GM18951 (cell line): Measurements from ENCODE around the gene ALMS1.
A peak's percentile ranks its signal among the peaks of the same experiment; 100 is the strongest.
"Not testable (repeated sequence)": the region's sequence is repeated elsewhere in the genome, so short reads cannot be mapped to it uniquely, and the experiment has no call there.

Experiments used
- POLR2A ChIP-seq: IDR thresholded peaks from 4 replicates; pipeline ENCODE4 v1.6.1; 2011; ENCODE audit warnings: mild to moderate bottlenecking; ENCODE audit not compliant: insufficient read length, insufficient read depth; ENCODE audit errors: extremely low read depth
- in situ Hi-C: fragments of 300-500 bp; cut with MboI; formaldehyde crosslinking; loops from one replicate; pipeline ENCODE4 v1.12.0; 2022; ENCODE audit warnings: low sequenced_read_pairs, mixed read lengths, inconsistent platforms; ENCODE audit not compliant: unreplicated experiment

Gene ALMS1, protein sequence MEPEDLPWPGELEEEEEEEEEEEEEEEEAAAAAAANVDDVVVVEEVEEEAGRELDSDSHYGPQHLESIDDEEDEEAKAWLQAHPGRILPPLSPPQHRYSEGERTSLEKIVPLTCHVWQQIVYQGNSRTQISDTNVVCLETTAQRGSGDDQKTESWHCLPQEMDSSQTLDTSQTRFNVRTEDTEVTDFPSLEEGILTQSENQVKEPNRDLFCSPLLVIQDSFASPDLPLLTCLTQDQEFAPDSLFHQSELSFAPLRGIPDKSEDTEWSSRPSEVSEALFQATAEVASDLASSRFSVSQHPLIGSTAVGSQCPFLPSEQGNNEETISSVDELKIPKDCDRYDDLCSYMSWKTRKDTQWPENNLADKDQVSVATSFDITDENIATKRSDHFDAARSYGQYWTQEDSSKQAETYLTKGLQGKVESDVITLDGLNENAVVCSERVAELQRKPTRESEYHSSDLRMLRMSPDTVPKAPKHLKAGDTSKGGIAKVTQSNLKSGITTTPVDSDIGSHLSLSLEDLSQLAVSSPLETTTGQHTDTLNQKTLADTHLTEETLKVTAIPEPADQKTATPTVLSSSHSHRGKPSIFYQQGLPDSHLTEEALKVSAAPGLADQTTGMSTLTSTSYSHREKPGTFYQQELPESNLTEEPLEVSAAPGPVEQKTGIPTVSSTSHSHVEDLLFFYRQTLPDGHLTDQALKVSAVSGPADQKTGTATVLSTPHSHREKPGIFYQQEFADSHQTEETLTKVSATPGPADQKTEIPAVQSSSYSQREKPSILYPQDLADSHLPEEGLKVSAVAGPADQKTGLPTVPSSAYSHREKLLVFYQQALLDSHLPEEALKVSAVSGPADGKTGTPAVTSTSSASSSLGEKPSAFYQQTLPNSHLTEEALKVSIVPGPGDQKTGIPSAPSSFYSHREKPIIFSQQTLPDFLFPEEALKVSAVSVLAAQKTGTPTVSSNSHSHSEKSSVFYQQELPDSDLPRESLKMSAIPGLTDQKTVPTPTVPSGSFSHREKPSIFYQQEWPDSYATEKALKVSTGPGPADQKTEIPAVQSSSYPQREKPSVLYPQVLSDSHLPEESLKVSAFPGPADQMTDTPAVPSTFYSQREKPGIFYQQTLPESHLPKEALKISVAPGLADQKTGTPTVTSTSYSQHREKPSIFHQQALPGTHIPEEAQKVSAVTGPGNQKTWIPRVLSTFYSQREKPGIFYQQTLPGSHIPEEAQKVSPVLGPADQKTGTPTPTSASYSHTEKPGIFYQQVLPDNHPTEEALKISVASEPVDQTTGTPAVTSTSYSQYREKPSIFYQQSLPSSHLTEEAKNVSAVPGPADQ (N-terminal part only)

GRCh38 chr2:73385504-73386341 lies at the start of gene ALMS1:
ALMS1 (plus strand) TSS chr2:73385836; CDS start chr2:73385869, 33 bp downstream.
- in situ Hi-C loops, result no loop called here
- peak; percentile 76 for TF ChIP-seq POLR2A

DNA sequence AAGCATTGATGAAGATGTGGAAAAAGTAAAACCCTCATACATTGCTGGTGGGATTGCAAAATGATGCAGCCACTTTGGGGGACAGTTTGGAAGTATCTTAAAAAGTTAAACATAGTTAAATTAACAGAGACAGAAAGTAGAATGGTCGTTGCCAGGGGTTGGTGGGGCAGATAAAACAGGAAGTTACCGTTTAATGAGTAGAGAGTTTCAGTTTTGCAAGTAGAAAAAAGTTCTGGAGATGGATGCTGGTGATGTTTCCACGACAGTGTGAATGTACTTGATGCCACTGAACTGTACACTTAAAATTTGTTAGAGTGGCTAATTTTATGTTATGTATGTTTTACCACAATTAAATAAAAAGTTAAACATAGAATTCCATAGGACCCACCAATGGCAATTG lies 47.8 kb upstream of the ALMS1 start:
- no peak for TF ChIP-seq POLR2A
- in situ Hi-C loops, result no loop called here

DNA sequence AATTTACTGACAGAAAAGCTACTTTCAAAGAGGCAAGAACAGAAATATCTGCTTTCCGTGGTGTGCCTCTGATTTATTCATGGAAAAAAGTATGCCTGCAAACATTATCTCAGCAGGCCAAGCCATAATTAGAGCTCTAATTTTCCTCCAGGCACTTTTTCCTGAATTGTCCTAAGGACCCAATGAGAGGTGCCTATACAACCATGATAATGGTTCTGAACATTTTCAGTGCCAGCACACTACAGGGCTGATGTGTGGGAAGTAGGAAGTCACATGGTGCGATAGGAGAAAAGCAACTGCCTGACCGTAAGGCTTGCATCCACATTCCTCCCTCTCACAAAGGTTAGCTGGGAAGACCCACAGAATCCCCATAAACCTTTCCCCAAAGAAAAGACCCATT lies 46.4 kb upstream of the ALMS1 start:
- in situ Hi-C loops, result no loop called here

DNA sequence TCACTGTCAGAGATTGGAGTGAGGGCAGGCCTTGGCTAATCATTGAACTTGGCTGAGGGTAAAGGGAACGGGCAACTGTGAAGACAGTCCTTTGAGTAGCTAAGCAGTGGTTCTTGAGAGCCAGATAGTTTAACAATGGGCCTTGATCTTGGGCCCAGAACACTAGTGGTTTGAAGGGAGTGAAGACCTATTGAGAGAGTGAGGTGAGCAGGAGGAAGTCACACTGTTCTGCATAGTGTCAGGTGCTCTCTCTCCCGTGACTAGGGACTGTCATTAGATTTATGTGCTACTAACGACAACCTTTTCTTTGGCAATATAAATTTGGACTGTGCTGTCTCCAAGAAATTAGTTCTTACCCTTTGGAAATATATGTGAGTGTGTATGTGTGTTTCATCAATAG lies 44.6 kb upstream of the ALMS1 start:
- in situ Hi-C loops, result no loop called here

More for the DNA sequence above, 46.4 kb upstream of the ALMS1 start:
- no peak for TF ChIP-seq POLR2A

GRCh38 chr2:73343992-73344391 lies 41.6 kb upstream of the ALMS1 start:
- no peak for TF ChIP-seq POLR2A
- in situ Hi-C loops, result no loop called here

More for the DNA sequence above, 44.6 kb upstream of the ALMS1 start:
- no peak for TF ChIP-seq POLR2A

DNA sequence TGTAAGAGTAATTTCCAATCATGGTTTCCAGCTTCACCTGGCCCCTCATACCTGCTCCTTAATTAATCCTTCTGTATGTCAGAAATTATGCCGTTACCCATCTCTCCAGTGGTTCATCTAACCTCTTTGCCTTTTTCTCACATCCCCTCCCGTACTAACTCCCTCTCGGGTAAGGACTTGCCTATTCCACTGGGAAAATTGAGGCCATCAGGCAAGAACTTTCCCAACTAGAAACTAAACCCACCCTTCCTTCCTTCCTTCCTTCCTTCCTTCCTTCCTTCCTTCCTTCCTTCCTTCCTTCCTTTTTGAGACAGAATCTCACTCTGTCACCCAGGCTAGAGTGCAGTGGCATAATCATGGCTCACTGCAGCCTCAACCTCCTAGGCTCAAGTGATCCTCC lies 40.9 kb upstream of the ALMS1 start:
- in situ Hi-C loops, result not testable (repeated sequence)

DNA sequence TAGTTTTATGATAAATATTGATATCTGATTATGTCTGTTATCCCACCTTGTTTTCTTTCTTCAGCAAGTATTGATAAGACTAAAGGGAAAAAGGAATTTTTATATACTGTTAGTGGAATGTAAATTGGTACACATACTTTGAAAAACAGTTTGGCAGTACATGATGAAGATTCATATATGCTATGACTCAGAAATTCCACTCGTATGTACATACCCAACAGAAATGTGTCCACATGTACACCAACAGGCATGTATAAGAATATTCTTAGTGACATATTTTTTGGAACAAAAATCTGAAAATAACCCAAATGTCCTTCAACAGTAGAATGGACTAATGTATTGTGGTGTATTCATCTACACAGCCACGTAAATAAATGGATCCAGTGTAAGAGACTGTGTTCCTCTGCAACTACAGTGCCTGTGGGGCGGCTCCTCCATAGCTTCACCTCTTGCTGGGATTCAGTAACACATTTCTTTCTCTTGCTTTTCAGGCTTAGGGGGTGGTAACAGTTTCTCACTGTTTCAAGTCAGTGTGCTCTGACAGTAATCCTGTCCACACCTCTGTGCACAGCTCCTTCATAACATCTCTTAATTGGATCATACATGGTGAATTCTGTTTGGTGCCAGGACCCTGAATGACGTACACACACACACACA lies 35.5 kb upstream of the ALMS1 start:
- no peak for TF ChIP-seq POLR2A
- in situ Hi-C loops, result no loop called here

GRCh38 chr2:73356097-73356496 lies 29.5 kb upstream of the ALMS1 start:
- TF ChIP-seq POLR2A, result no peak
- in situ Hi-C loops, result no loop called here

GRCh38 chr2:73359915-73360697 lies 25.5 kb upstream of the ALMS1 start:
- no peak for TF ChIP-seq POLR2A
- in situ Hi-C loops, result no loop called here

DNA sequence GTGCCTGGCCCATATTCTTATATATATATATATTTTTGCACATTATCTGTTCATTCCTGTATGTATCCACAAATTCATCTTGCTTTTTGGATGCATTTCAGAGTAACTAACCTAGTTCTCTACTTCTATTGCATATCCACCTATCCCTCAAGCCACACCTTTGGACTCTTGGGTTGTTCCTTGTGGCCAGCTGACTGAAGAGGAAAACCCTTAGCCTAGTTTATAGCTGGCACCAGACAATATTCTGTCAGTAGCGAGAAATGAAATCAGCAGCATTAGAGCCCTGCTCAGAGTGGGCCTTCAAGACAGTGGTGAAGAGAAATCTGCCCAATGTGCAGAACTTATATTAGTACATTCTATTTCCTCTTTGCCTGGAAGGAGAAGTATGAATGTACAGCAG lies 19.6 kb upstream of the ALMS1 start:
- in situ Hi-C loops, result no loop called here
- no peak for TF ChIP-seq POLR2A

- in situ Hi-C loops, result no loop called here
- TF ChIP-seq POLR2A, result no peak
Observed at GRCh38 chr2:73368781-73369180, 16.9 kb upstream of the ALMS1 start.

DNA sequence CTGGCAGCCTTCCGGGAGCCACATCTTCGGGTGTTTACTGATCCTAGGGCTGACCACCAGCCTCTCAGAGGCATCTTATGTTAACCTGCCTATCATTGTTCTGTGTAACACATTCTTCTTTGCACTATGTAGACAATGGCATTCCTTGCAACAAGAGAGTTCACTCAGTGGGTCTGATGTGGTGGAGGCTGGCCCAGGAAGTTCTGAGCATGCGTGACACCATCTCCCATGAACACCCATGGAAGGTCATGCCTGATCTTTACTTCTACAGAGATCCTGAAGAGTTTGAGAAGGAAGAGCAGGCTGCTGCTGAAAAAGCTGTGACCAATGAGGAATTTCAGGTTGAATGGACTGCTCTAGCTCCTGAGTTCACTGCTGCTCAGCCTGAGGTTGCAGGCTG lies 15.3 kb upstream of the ALMS1 start:
- TF ChIP-seq POLR2A, result no peak
- in situ Hi-C loops, result no loop called here
